H1 (cell line): ENCODE results near the gene COL6A2. TPM values are rescaled to one million over a fixed set of nuclear protein-coding genes. Genes with fewer than 3 reads are reported as not detected.

Experiments
- CTCF ChIA-PET: fragments of 300-600 bp; sonication (Branson Sonifier 250); formaldehyde crosslinking; loops from one replicate; lab custom pipeline; 2021; ENCODE audit not compliant: partially characterized antibody; lab: Charles Lee
- POLR2A ChIA-PET: fragments of 300-600 bp; sonication (Branson Sonifier 250); formaldehyde crosslinking; loops from one replicate; lab custom pipeline; 2021; ENCODE audit warnings: inconsistent platforms; ENCODE audit not compliant: partially characterized antibody; lab: Charles Lee
- DNase-seq, 2 experiments: peaks; one replicate each; pipeline versions ENCODE4 v3.0.0 to v3.0.0-alpha.2; 2010 to 2022; ENCODE audit warnings: low spot score in 2 of 2, low read depth in 1 of 2, mixed read lengths in 1 of 2
- FAIRE-seq: peaks from 2 replicates; lab custom pipeline; 2011; peaks lifted over from hg19 to GRCh38; lab: Jason Lieb, UNC
- H2AFZ ChIP-seq: 2 replicates; pipeline ENCODE4 v1.8.1; 2012; ENCODE audit warnings: low read length, inconsistent platforms
- H2AK5ac ChIP-seq: 2 replicates; pipeline ENCODE4 v1.6.1; 2013; ENCODE audit warnings: low read depth, low read length
- H2BK120ac ChIP-seq: replicated peaks from 2 replicates; pipeline ENCODE3; 2013; ENCODE audit warnings: low read depth, low read length, inconsistent platforms
- H2BK12ac ChIP-seq: 2 replicates; pipeline ENCODE4 v1.6.1; 2013; ENCODE audit warnings: low read depth, low read length
- H2BK15ac ChIP-seq: 2 replicates; pipeline ENCODE4 v1.6.1; 2013; ENCODE audit warnings: low read length
- H2BK20ac ChIP-seq: 2 replicates; pipeline ENCODE4 v1.6.1; 2013; ENCODE audit warnings: low read length
- H2BK5ac ChIP-seq: 2 replicates; pipeline ENCODE4 v1.6.1; 2013; ENCODE audit warnings: low read depth, low read length
- H3K14ac ChIP-seq: 2 replicates; pipeline ENCODE4 v1.6.1; 2013; ENCODE audit warnings: inconsistent platforms; ENCODE audit not compliant: insufficient read length
- H3K18ac ChIP-seq: 2 replicates; pipeline ENCODE4 v1.6.1; 2013; ENCODE audit warnings: low read length; ENCODE audit errors: extremely low read depth
- H3K23ac ChIP-seq: 2 replicates; pipeline ENCODE4 v1.6.1; 2013; ENCODE audit warnings: inconsistent platforms; ENCODE audit not compliant: insufficient read length
- H3K23me2 ChIP-seq: 2 replicates; pipeline ENCODE4 v1.6.1; 2013; ENCODE audit warnings: low read depth, low read length
- H3K27ac ChIP-seq: 2 replicates; pipeline ENCODE4 v1.6.1; 2011; ENCODE audit warnings: low read depth, low read length, inconsistent platforms
- H3K27me3 ChIP-seq, 4 experiments: replicated peaks in 1 of 4; 1 replicate in 1 of 4; 2 replicates in 3 of 4; pipeline versions ENCODE4 v1.6.1 to v1.8.1; 2011 to 2013; ENCODE audit warnings: low read length in 3 of 4, mild to moderate bottlenecking in 3 of 4, inconsistent platforms in 2 of 4, mixed read lengths in 2 of 4, moderate library complexity in 1 of 4; ENCODE audit not compliant: control insufficient read depth in 3 of 4, insufficient read depth in 3 of 4; ENCODE audit errors: extremely low read depth in 1 of 4
- H3K36me3 ChIP-seq, 4 experiments: 2 replicates each; pipeline versions ENCODE4 v1.6.1 to v1.8.1; 2011 to 2013; ENCODE audit warnings: mild to moderate bottlenecking in 4 of 4, low read length in 3 of 4, moderate library complexity in 2 of 4, control low read depth in 1 of 4, inconsistent platforms in 1 of 4; ENCODE audit not compliant: insufficient read depth in 4 of 4, control insufficient read depth in 2 of 4
- H3K4ac ChIP-seq: replicated peaks from 2 replicates; pipeline ENCODE3; 2013; ENCODE audit warnings: low read length, low read depth, mixed read lengths, inconsistent platforms; ENCODE audit not compliant: insufficient read length
- H3K4me1 ChIP-seq, 4 experiments: replicated peaks in 1 of 4; 1 replicate in 1 of 4; 2 replicates in 3 of 4; pipeline versions ENCODE4 v1.6.1 to v1.8.1; 2011 to 2013; ENCODE audit warnings: low read length in 3 of 4, inconsistent platforms in 2 of 4, mixed read lengths in 1 of 4; ENCODE audit not compliant: insufficient read depth in 4 of 4, control insufficient read depth in 3 of 4
- H3K4me2 ChIP-seq, 2 experiments: 2 replicates each; pipeline versions ENCODE4 v1.6.1 to v1.8.1; 2011 to 2013; ENCODE audit warnings: low read depth in 2 of 2, low read length in 2 of 2, control low read depth in 1 of 2, inconsistent platforms in 1 of 2, mild to moderate bottlenecking in 1 of 2; ENCODE audit not compliant: insufficient read depth in 1 of 2
- H3K4me3 ChIP-seq, 4 experiments: fragments of 200-600, 300-600 bp in 1 of 4; sonication (generic), shearing (Covaris generic), sonication (Bioruptor Twin) in 1 of 4; 2 replicates each; pipeline versions ENCODE4 v1.5.1 to v1.8.1; 2011 to 2016; ENCODE audit warnings: low read length in 4 of 4, low read depth in 3 of 4, control low read depth in 2 of 4, inconsistent platforms in 2 of 4, mild to moderate bottlenecking in 2 of 4, mixed read lengths in 1 of 4, moderate library complexity in 1 of 4; ENCODE audit not compliant: insufficient read depth in 2 of 4; ENCODE audit errors: extremely low read depth in 1 of 4
- H3K56ac ChIP-seq: replicated peaks from 2 replicates; pipeline ENCODE3; 2013; ENCODE audit warnings: low read depth, mild to moderate bottlenecking, mixed read lengths, low read length, inconsistent platforms; ENCODE audit not compliant: insufficient read length
- H3K79me1 ChIP-seq: 2 replicates; pipeline ENCODE4 v1.6.1; 2013; ENCODE audit warnings: low read depth, low read length, control low read depth
- H3K79me2 ChIP-seq, 2 experiments: 2 replicates each; pipeline versions ENCODE4 v1.6.1 to v1.8.1; 2012 to 2013; ENCODE audit warnings: low read length in 2 of 2, mild to moderate bottlenecking in 2 of 2, inconsistent platforms in 1 of 2; ENCODE audit not compliant: insufficient read depth in 2 of 2, control insufficient read depth in 1 of 2
- H3K9ac ChIP-seq, 4 experiments: replicated peaks in 1 of 4; 1 replicate in 1 of 4; 2 replicates in 3 of 4; pipeline versions ENCODE4 v1.6.1 to v1.8.1; 2011 to 2013; ENCODE audit warnings: low read depth in 3 of 4, low read length in 3 of 4, control low read depth in 2 of 4, mild to moderate bottlenecking in 2 of 4, moderate library complexity in 2 of 4, inconsistent platforms in 1 of 4; ENCODE audit errors: extremely low read depth in 1 of 4
- H3K9me3 ChIP-seq, 2 experiments: 2 replicates each; pipeline versions ENCODE4 v1.6.1 to v1.8.1; 2012 to 2013; ENCODE audit warnings: mild to moderate bottlenecking in 2 of 2, moderate library complexity in 2 of 2, control low read depth in 1 of 2, inconsistent platforms in 1 of 2, low read depth in 1 of 2, low read length in 1 of 2, mixed read lengths in 1 of 2; ENCODE audit not compliant: insufficient read depth in 2 of 2
- H4K20me1 ChIP-seq, 2 experiments: replicated peaks in 1 of 2; 2 replicates each; pipeline versions ENCODE3 to v1.8.1; 2011 to 2013; ENCODE audit warnings: inconsistent platforms in 2 of 2, low read length in 2 of 2, mild to moderate bottlenecking in 1 of 2; ENCODE audit not compliant: insufficient read depth in 2 of 2, control insufficient read depth in 1 of 2
- H4K5ac ChIP-seq: 2 replicates; pipeline ENCODE4 v1.6.1; 2013; ENCODE audit warnings: low read length, low read depth, mixed read lengths, inconsistent platforms; ENCODE audit not compliant: insufficient read length
- H4K8ac ChIP-seq: 2 replicates; pipeline ENCODE4 v1.8.0; 2013; ENCODE audit warnings: mild to moderate bottlenecking, moderate library complexity, low read length, inconsistent platforms; ENCODE audit not compliant: insufficient read depth; ENCODE audit errors: extremely low read depth
- H4K91ac ChIP-seq: replicated peaks from 2 replicates; pipeline ENCODE3; 2013; ENCODE audit warnings: low read length, mixed read lengths, inconsistent platforms; ENCODE audit not compliant: insufficient read length
- SIN3A ChIP-seq, 2 experiments: IDR thresholded peaks in 1 of 2; conservative IDR thresholded peaks in 1 of 2; 2 replicates each; pipeline ENCODE4 v1.6.1; 2011 to 2012; ENCODE audit warnings: low read length in 2 of 2, improper control_type of control experiment in 1 of 2, low read depth in 1 of 2, mild to moderate bottlenecking in 1 of 2
- USF2 ChIP-seq: IDR thresholded peaks from 2 replicates; pipeline ENCODE4 v1.6.1; 2011; ENCODE audit warnings: low read length, improper control_type of control experiment
- WGBS, 2 experiments: shearing (Covaris generic) in 1 of 2; methylation state at CpG; one replicate each; pipeline versions ENCODE4 v1.1.6 to v1.1.7; 2013 to 2015; ENCODE audit warnings: low lambda C conversion rate in 2 of 2, mixed read lengths in 2 of 2, inconsistent platforms in 1 of 2, low coverage in 1 of 2, missing lambda C conversion rate in 1 of 2; ENCODE audit not compliant: insufficient replicate concordance in 2 of 2, insufficient coverage in 1 of 2, insufficient read length in 1 of 2; ENCODE audit errors: extremely low coverage in 1 of 2, missing lambda C conversion rate in 1 of 2; 5-methylcytosine and 5-hydroxymethylcytosine counted together
- polyA plus RNA-seq, 7 experiments: library from polyadenylated mRNA; depleted of rRNA in 3 of 7; stranded (reverse) in 5 of 7; unstranded in 2 of 7; fragments of >200 nt in 5 of 7; fragments of 200-250 nt in 2 of 7; gene quantifications; 1 replicate in 5 of 7; 2 replicates in 1 of 7; 4 replicates in 1 of 7; pipeline versions ENCODE4 v1.2.1 to v1.2.3, GENCODE V29; 2011 to 2013; ENCODE audit warnings: missing spikeins in 2 of 7, mixed read lengths in 2 of 7
- total RNA-seq: library from RNA; stranded (reverse); fragmentation: NEBNext Ultra II Directional; extraction: Animal tissue kit (Norgen Biotek cat#: 25700); gene quantifications from 2 replicates; pipeline ENCODE4 v1.2.1, GENCODE V29; 2021

COL6A2 gene
- total and polyA plus RNA-seq, 2 of the 8 experiments (the other 6 are each of a cell fraction or from before 2014, with no cell fraction given), result 60.1 to 62.7 TPM

- WGBS, 2 experiments, result 98% methylated on average over 7 of the region's 12 CpGs; no CpG with 5 or more reads in 1 of the 2 experiments
- Histone ChIP-seq H3K79me2 (no peaks in the 10 kb centered on the region), H2BK12ac (no peak overlapping the region)
- TF ChIP-seq SIN3A (conservative IDR thresholded peaks at IDR 0.05 in 1 of 2, IDR thresholded peaks at IDR 0.05 in 1 of 2; ENCODE audit: low read depth in 1 of 2, low read length in 2 of 2), result no peak
- no peak for TF ChIP-seq USF2
- TF ChIP-seq, all 59 proteins: peak for 0
- peaks cover 3 to 8% of the 10 kb centered on the region in 2 experiments; a peak in 2 of 4 replicates for H3K9me3 ChIP-seq
- peaks cover 0 to 22% (median 2%) of the 10 kb centered on the region in 4 experiments; a peak in 5 of 8 replicates for H3K36me3 ChIP-seq
- H2BK20ac ChIP-seq, result no peak overlapping the region
- no peak overlapping the region for H2BK15ac ChIP-seq
- no peak overlapping the region for H3K14ac ChIP-seq
- no peak overlapping the region for H2AK5ac ChIP-seq
- H3K27ac ChIP-seq, result no peak overlapping the region
- peaks cover 0 to 6% of the 10 kb centered on the region in 2 experiments for H4K20me1 ChIP-seq
- no peak overlapping the region for H3K56ac ChIP-seq
- H3K27me3 ChIP-seq, result no peaks in the 10 kb centered on the region
- ChIA-PET POLR2A (no interaction called here), CTCF (interaction anchor here (1.2 to 2.6 kb wide), 4 partner anchors 11 to 154 kb away, joined by 3 to 19 read pairs (median 4); no protein-coding TSS in a partner anchor)
- no peak for DNase-seq
- no peak overlapping the region for H3K9ac ChIP-seq
- H3K23ac ChIP-seq, result no peak overlapping the region
- H3K23me2 ChIP-seq, result no peaks in the 10 kb centered on the region
- H2AFZ ChIP-seq, result no peak overlapping the region
- no peak overlapping the region for H4K91ac ChIP-seq
- no peak overlapping the region for H3K4ac ChIP-seq
- no peak overlapping the region for H2BK5ac ChIP-seq
- no peak overlapping the region for H2BK120ac ChIP-seq
- H4K5ac ChIP-seq, result no peak overlapping the region
- no peak overlapping the region for H3K4me2 ChIP-seq
- peaks cover 0 to 2% (median under 1%) of the 10 kb centered on the region in 4 experiments; a peak in 2 of 7 replicates for H3K4me1 ChIP-seq
- no peak overlapping the region for H3K18ac ChIP-seq
- no peak for FAIRE-seq
- no peak overlapping the region for H3K4me3 ChIP-seq
- H3K79me1 ChIP-seq, result no peaks in the 10 kb centered on the region
- H4K8ac ChIP-seq, result no peak overlapping the region
These were observed 13.3 kb downstream of the COL6A2 start for GRCh38 chr21:46111193-46111571.
